ENCODE measurements around the gene RCL1.
A peak's percentile ranks its signal among the peaks of the same experiment; 100 is the strongest.

The RCL1 gene

GRCh38 chr9:4879115-4879558, 86.4 kb downstream of the RCL1 start:
- H3K9me3 ChIP-seq (ENCODE audit: insufficient read depth, low read length) = no peaks in the 10 kb centered on the region
- H3K27me3 ChIP-seq (ENCODE audit: low read depth, low read length) = no peaks in the 10 kb centered on the region
- no peak overlapping the region for H3K27ac ChIP-seq (ENCODE audit: low read length)
- H4K20me1 ChIP-seq (ENCODE audit: insufficient read depth, low read length) = no peaks in the 10 kb centered on the region
- TF ChIP-seq EZH2phosphoT487 (IDR thresholded peaks at IDR 0.05; ENCODE audit: low read depth) = no peak
- no peak for TF ChIP-seq CTCF (IDR thresholded peaks at IDR 0.05; ENCODE audit: low read depth, low read length)
- H3K79me2 ChIP-seq (ENCODE audit: low read length) = no peaks in the 10 kb centered on the region
- H3K4me1 ChIP-seq (ENCODE audit: low read length) = no peaks in the 10 kb centered on the region
- no peak overlapping the region for H3K4me3 ChIP-seq (ENCODE audit: low read length)
- no peak overlapping the region for H2AFZ ChIP-seq (ENCODE audit: low read depth, low read length)
- no peaks in the 10 kb centered on the region for H3K36me3 ChIP-seq (replicated peaks; ENCODE audit: low read depth, low read length)
- no peak overlapping the region for H3K4me2 ChIP-seq (ENCODE audit: low read length)
- H3K9ac ChIP-seq (ENCODE audit: low read length) = no peak overlapping the region

- no peaks in the 10 kb centered on the region for H3K79me2 ChIP-seq (ENCODE audit: low read length)
- no peak overlapping the region for H3K27ac ChIP-seq (ENCODE audit: low read length)
- H3K4me3 ChIP-seq (ENCODE audit: low read length) = no peak overlapping the region
- H3K4me2 ChIP-seq (ENCODE audit: low read length) = no peak overlapping the region
- no peak overlapping the region for H3K9ac ChIP-seq (ENCODE audit: low read length)
- no peaks in the 10 kb centered on the region for H3K36me3 ChIP-seq (replicated peaks; ENCODE audit: low read depth, low read length)
- H3K27me3 ChIP-seq (ENCODE audit: low read depth, low read length) = no peaks in the 10 kb centered on the region
- TF ChIP-seq EZH2phosphoT487 (IDR thresholded peaks at IDR 0.05; ENCODE audit: low read depth) (no peak), CTCF (IDR thresholded peaks at IDR 0.05; ENCODE audit: low read depth, low read length) (no peak)
- peaks cover 16% of the 10 kb centered on the region for H3K4me1 ChIP-seq (ENCODE audit: low read length)
- H2AFZ ChIP-seq (ENCODE audit: low read depth, low read length) = no peak overlapping the region
- H3K9me3 ChIP-seq (ENCODE audit: insufficient read depth, low read length) = no peaks in the 10 kb centered on the region
- H4K20me1 ChIP-seq (ENCODE audit: insufficient read depth, low read length) = no peaks in the 10 kb centered on the region
These were observed 90.7 kb downstream of the RCL1 start for GRCh38 chr9:4883326-4883873.

GRCh38 chr9:4886698-4887097, 94.0 kb downstream of the RCL1 start:
- Histone ChIP-seq H3K9me3 (ENCODE audit: insufficient read depth, low read length) (no peaks in the 10 kb centered on the region), H3K27ac (ENCODE audit: low read length) (peak overlapping the region; percentile 28; the same call in 1 of the 2 replicates), H3K27me3 (ENCODE audit: low read depth, low read length) (no peaks in the 10 kb centered on the region), H2AFZ (ENCODE audit: low read depth, low read length) (no peak overlapping the region), H3K9ac (ENCODE audit: low read length) (no peak overlapping the region), H3K79me2 (ENCODE audit: low read length) (no peaks in the 10 kb centered on the region), H4K20me1 (ENCODE audit: insufficient read depth, low read length) (no peaks in the 10 kb centered on the region), H3K4me3 (ENCODE audit: low read length) (peak overlapping the region; percentile 10; the same call in 1 of the 2 replicates), H3K4me2 (ENCODE audit: low read length) (peak overlapping the region; percentile 27), H3K4me1 (ENCODE audit: low read length) (peaks cover 16% of the 10 kb centered on the region), H3K36me3 (replicated peaks; ENCODE audit: low read depth, low read length) (no peaks in the 10 kb centered on the region)
- TF ChIP-seq CTCF (IDR thresholded peaks at IDR 0.05; ENCODE audit: low read depth, low read length) (no peak), EZH2phosphoT487 (IDR thresholded peaks at IDR 0.05; ENCODE audit: low read depth) (no peak)

- no peak overlapping the region for H2AFZ ChIP-seq (ENCODE audit: low read depth, low read length)
- no peaks in the 10 kb centered on the region for H3K27me3 ChIP-seq (ENCODE audit: low read depth, low read length)
- no peaks in the 10 kb centered on the region for H3K9me3 ChIP-seq (ENCODE audit: insufficient read depth, low read length)
- H4K20me1 ChIP-seq (ENCODE audit: insufficient read depth, low read length) = no peaks in the 10 kb centered on the region
- H3K4me3 ChIP-seq (ENCODE audit: low read length) = no peak overlapping the region
- TF ChIP-seq CTCF (IDR thresholded peaks at IDR 0.05; ENCODE audit: low read depth, low read length) (no peak), EZH2phosphoT487 (IDR thresholded peaks at IDR 0.05; ENCODE audit: low read depth) (no peak)
- H3K4me2 ChIP-seq (ENCODE audit: low read length) = peak overlapping the region; percentile 27; the same call in 1 of the 2 replicates
- no peaks in the 10 kb centered on the region for H3K79me2 ChIP-seq (ENCODE audit: low read length)
- no peak overlapping the region for H3K27ac ChIP-seq (ENCODE audit: low read length)
- H3K9ac ChIP-seq (ENCODE audit: low read length) = no peak overlapping the region
- peaks cover 16% of the 10 kb centered on the region for H3K4me1 ChIP-seq (ENCODE audit: low read length)
- no peaks in the 10 kb centered on the region for H3K36me3 ChIP-seq (replicated peaks; ENCODE audit: low read depth, low read length)
These were observed 94.8 kb downstream of the RCL1 start for GRCh38 chr9:4887556-4887955.
